K562 (cell line): ENCODE data around the gene APOM. TPM values are rescaled to one million over a fixed set of nuclear protein-coding genes. Genes with fewer than 3 reads are reported as not detected.

Experiments
- ADNP ChIP-seq: fragments of 200-800 bp; sonication (Bioruptor generic); IDR thresholded peaks from 2 replicates; pipeline ENCODE4 v1.6.1; 2016; ENCODE audit warnings: missing genetic modification characterization, missing compliant biosample characterization
- BCL6 ChIP-seq: fragments of 250-450 bp; sonication (Bioruptor Pico); IDR thresholded peaks from 2 replicates; pipeline ENCODE4 v1.4.0; 2020
- DEAF1 ChIP-seq: fragments of 450-650 bp; formaldehyde crosslinking; IDR thresholded peaks from 2 replicates; pipeline ENCODE4 v1.4.0; 2020; ENCODE audit warnings: mild to moderate bottlenecking, moderate library complexity
- DIDO1 ChIP-seq: fragments of 450-650 bp; IDR thresholded peaks from 2 replicates; pipeline ENCODE4 v1.6.1; 2016; ENCODE audit warnings: low read depth, missing biosample characterization, missing genetic modification characterization
- ELF1 ChIP-seq: fragments of 200-800 bp; sonication (Bioruptor generic); IDR thresholded peaks from 2 replicates; pipeline ENCODE4 v1.6.1; 2016; ENCODE audit warnings: missing genetic modification characterization, missing compliant biosample characterization
- ELF2 ChIP-seq: fragments of 250-450 bp; sonication (Bioruptor Pico); IDR thresholded peaks from 2 replicates; pipeline ENCODE4 v1.5.0; 2021; ENCODE audit warnings: mild to moderate bottlenecking
- ETV1 ChIP-seq: fragments of 450-650 bp; conservative IDR thresholded peaks from 2 replicates; pipeline ENCODE4 v1.6.1; 2016; ENCODE audit warnings: missing genetic modification characterization, control low read depth, low read depth, missing compliant biosample characterization
- MTA3 ChIP-seq: fragments of 450-650 bp; formaldehyde crosslinking; IDR thresholded peaks from 2 replicates; pipeline ENCODE4 v1.6.1; 2017; ENCODE audit warnings: mild to moderate bottlenecking, borderline replicate concordance
- NFE2L1 ChIP-seq: fragments of 450-650 bp; IDR thresholded peaks from 2 replicates; pipeline ENCODE4 v1.6.1; 2016; ENCODE audit warnings: missing genetic modification characterization, low read depth, mild to moderate bottlenecking, missing compliant biosample characterization, moderate library complexity, borderline replicate concordance
- NFIC ChIP-seq: fragments of 450-650 bp; IDR thresholded peaks from 2 replicates; pipeline ENCODE4 v1.6.1; 2017; ENCODE audit warnings: mild to moderate bottlenecking, inconsistent platforms
- NKRF ChIP-seq: fragments of 450-650 bp; IDR thresholded peaks from 2 replicates; pipeline ENCODE4 v1.6.1; 2016; ENCODE audit warnings: borderline replicate concordance
- PTTG1 ChIP-seq: fragments of 450-650 bp; IDR thresholded peaks from 2 replicates; pipeline ENCODE4 v1.6.1; 2016; ENCODE audit warnings: low read depth, mild to moderate bottlenecking, missing genetic modification characterization, missing compliant biosample characterization
- RAD21 ChIP-seq, 2 experiments: fragments of 250-450 bp in 1 of 2; fragments of 450-650 bp in 1 of 2; sonication (Bioruptor Pico) in 1 of 2; formaldehyde crosslinking in 1 of 2; IDR thresholded peaks in 1 of 2; conservative IDR thresholded peaks in 1 of 2; 2 replicates each; pipeline versions ENCODE4 v1.4.0 to v1.8.0; 2020 to 2022; ENCODE audit warnings: mild to moderate bottlenecking in 2 of 2, moderate library complexity in 1 of 2
- STAT6 ChIP-seq: sonication (generic); formaldehyde crosslinking; IDR thresholded peaks from 2 replicates; pipeline ENCODE4 v1.8.1; 2023; ENCODE audit warnings: mild to moderate bottlenecking, missing genetic modification reagents
- TFAP4 ChIP-seq: sonication (generic); formaldehyde crosslinking; IDR thresholded peaks from 2 replicates; pipeline ENCODE4 v1.8.0; 2022; ENCODE audit warnings: missing genetic modification reagents, mild to moderate bottlenecking, moderate library complexity, borderline replicate concordance
- ZHX1 ChIP-seq: fragments of 150-350 bp; conservative IDR thresholded peaks from 2 replicates; pipeline ENCODE4 v1.6.1; 2014; ENCODE audit warnings: low read length
- ZKSCAN1 ChIP-seq: fragments of 150-350 bp; IDR thresholded peaks from 2 replicates; pipeline ENCODE4 v1.6.1; 2016; ENCODE audit warnings: low read depth, low read length
- ZNF253 ChIP-seq: fragments of 250-450 bp; sonication (Bioruptor Pico); conservative IDR thresholded peaks from 2 replicates; pipeline ENCODE4 v1.6.1; 2021; ENCODE audit warnings: mild to moderate bottlenecking
- polyA plus RNA-seq, 8 experiments: library from polyadenylated mRNA; depleted of rRNA in 4 of 8; stranded (reverse) in 5 of 8; unstranded in 3 of 8; fragments of >200 nt; fragmentation: Nextera tagmentation in 2 of 8; fragmentation: Illumina TruSeq in 1 of 8; extraction: Ambion mirVana in 2 of 8; extraction: Trizol in 1 of 8; gene quantifications; 2 replicates each; pipeline versions ENCODE4 v1.2.1 to v1.2.3, GENCODE V29; 2011 to 2014; ENCODE audit warnings: inconsistent platforms in 1 of 8, missing spikeins in 1 of 8
- total RNA-seq, 7 experiments: library from RNA; depleted of rRNA in 6 of 7; stranded (reverse); fragments of >200 nt in 6 of 7; fragmentation: Illumina TruSeq in 2 of 7; extraction: Trizol in 2 of 7; gene quantifications; 2 replicates each; pipeline versions ENCODE4 v1.2.1 to v1.2.3, GENCODE V29; 2011 to 2021; ENCODE audit warnings: low replicate concordance in 1 of 7

Gene APOM
- total and polyA plus RNA-seq, 9 of the 15 experiments (the other 6 are each of a cell fraction or from before 2014, with no cell fraction given), result 5.7 to 24.3 (median 10.4) TPM

- TF ChIP-seq NKRF (peak; percentile 4), ETV1 (tag) (no peak), TFAP4 (no peak), ZNF253 (CRISPR knock-in tag) (no peak), PTTG1 (tag) (no peak), NFIC (no peak), ZKSCAN1 (no peak), BCL6 (CRISPR knock-in tag) (no peak), MTA3 (no peak), ZHX1 (no peak), DIDO1 (tag) (no peak), ELF2 (CRISPR knock-in tag) (no peak), ELF1 (tag) (no peak), STAT6 (peak; percentile 79; the same call in 1 of the 2 replicates), NFE2L1 (tag) (no peak), DEAF1 (CRISPR knock-in tag) (no peak), RAD21 (CRISPR knock-in tag; conservative IDR thresholded peaks at IDR 0.05 in 1 of 2, IDR thresholded peaks at IDR 0.05 in 1 of 2) (no peak), ADNP (tag) (no peak)
Observed at GRCh38 chr6:31621320-31621939, 34.3 kb upstream of the APOM start (continued).
